GM23248 (cell line): ENCODE results near the gene PTCH1. TPM values are rescaled to one million over a fixed set of nuclear protein-coding genes. Genes with fewer than 3 reads are reported as not detected.

Experiments
- DNase-seq: peaks from one replicate; pipeline ENCODE4 v3.0.0-alpha.2; 2015
- H2AFZ ChIP-seq: fragments of 200-600 bp; sonication (generic); 2 replicates; pipeline ENCODE4 v1.6.1; 2016; ENCODE audit warnings: antibody characterized with exemption
- H3F3A ChIP-seq: fragments of 200-600 bp; sonication (generic); 2 replicates; pipeline ENCODE4 v1.6.1; 2016; ENCODE audit warnings: mild to moderate bottlenecking, antibody characterized with exemption, mixed run types; ENCODE audit not compliant: insufficient read depth
- H3K27ac ChIP-seq: fragments of 200-600 bp; sonication (generic); 2 replicates; pipeline ENCODE4 v1.5.1; 2016; ENCODE audit warnings: mild to moderate bottlenecking
- H3K27me3 ChIP-seq: fragments of 200-600 bp; sonication (generic); replicated peaks from 2 replicates; pipeline ENCODE4 v1.6.1; 2016; ENCODE audit warnings: mild to moderate bottlenecking; ENCODE audit not compliant: insufficient read depth
- H3K36me3 ChIP-seq: fragments of 200-600 bp; sonication (generic); 2 replicates; pipeline ENCODE4 v1.6.1; 2016; ENCODE audit warnings: low read depth, mild to moderate bottlenecking
- H3K4me1 ChIP-seq: fragments of 200-600 bp; sonication (generic); 2 replicates; pipeline ENCODE4 v1.6.1; 2016; ENCODE audit warnings: mild to moderate bottlenecking; ENCODE audit not compliant: insufficient read depth
- H3K4me2 ChIP-seq: fragments of 200-600 bp; sonication (generic); one replicate; pipeline ENCODE4 v1.6.1; 2016; ENCODE audit warnings: mild to moderate bottlenecking; ENCODE audit not compliant: unreplicated experiment
- H3K4me3 ChIP-seq: fragments of 200-600 bp; sonication (generic); 2 replicates; pipeline ENCODE4 v1.5.1; 2016; ENCODE audit warnings: mild to moderate bottlenecking
- H3K79me2 ChIP-seq: fragments of 200-600 bp; sonication (generic); 2 replicates; pipeline ENCODE4 v1.6.1; 2016; ENCODE audit warnings: mild to moderate bottlenecking; ENCODE audit not compliant: insufficient read depth
- H3K9ac ChIP-seq: fragments of 200-600 bp; sonication (generic); 2 replicates; pipeline ENCODE4 v1.6.1; 2016; ENCODE audit warnings: mild to moderate bottlenecking
- H3K9me2 ChIP-seq: fragments of 200-600 bp; sonication (generic); 2 replicates; pipeline ENCODE4 v1.6.1; 2016; ENCODE audit warnings: mixed run types, mild to moderate bottlenecking, moderate library complexity; ENCODE audit not compliant: insufficient read depth
- H3K9me3 ChIP-seq: fragments of 200-600 bp; sonication (generic); one replicate; pipeline ENCODE4 v1.6.1; 2017; ENCODE audit warnings: low read depth
- H4K20me1 ChIP-seq: fragments of 200-600 bp; sonication (generic); 2 replicates; pipeline ENCODE4 v1.6.0; 2016; ENCODE audit not compliant: insufficient read depth
- EZH2 ChIP-seq: fragments of 200-600 bp; sonication (generic); IDR thresholded peaks from 2 replicates; pipeline ENCODE4 v1.6.1; 2018; ENCODE audit warnings: antibody characterized with exemption, mild to moderate bottlenecking; ENCODE audit not compliant: insufficient read depth, poor library complexity, severe bottlenecking
- EZH2phosphoT487 ChIP-seq: fragments of 200-600 bp; sonication (generic); IDR thresholded peaks from 2 replicates; pipeline ENCODE4 v1.6.1; 2018; ENCODE audit warnings: antibody characterized with exemption, moderate library complexity, mild to moderate bottlenecking, low read depth; ENCODE audit not compliant: insufficient read depth
- WGBS, 2 experiments: methylation state at CpG; one replicate each; pipeline ENCODE4 v1.1.6; 2015 to 2017; ENCODE audit warnings: low lambda C conversion rate in 2 of 2, low coverage in 1 of 2; ENCODE audit errors: missing lambda C conversion rate in 2 of 2; 5-methylcytosine and 5-hydroxymethylcytosine counted together
- in situ Hi-C: fragments of 300-500 bp; cut with MboI; formaldehyde crosslinking; loops from 2 replicates; pipeline ENCODE4 v1.15.0; 2020
- polyA plus RNA-seq: library from polyadenylated mRNA; unstranded; fragments of >200 nt; fragmentation: Nextera tagmentation; extraction: Ambion mirVana; gene quantifications from 2 replicates; pipeline ENCODE4 v1.2.1, GENCODE V29; 2016
- total RNA-seq: library from RNA; depleted of rRNA; stranded (reverse); fragments of >200 nt; shearing (Covaris generic); gene quantifications from 2 replicates; pipeline ENCODE4 v1.2.3, GENCODE V29; 2014

Gene PTCH1
- total and polyA plus RNA-seq, 2 experiments from 2014 or later, result 3.8 to 7.3 TPM

DNA sequence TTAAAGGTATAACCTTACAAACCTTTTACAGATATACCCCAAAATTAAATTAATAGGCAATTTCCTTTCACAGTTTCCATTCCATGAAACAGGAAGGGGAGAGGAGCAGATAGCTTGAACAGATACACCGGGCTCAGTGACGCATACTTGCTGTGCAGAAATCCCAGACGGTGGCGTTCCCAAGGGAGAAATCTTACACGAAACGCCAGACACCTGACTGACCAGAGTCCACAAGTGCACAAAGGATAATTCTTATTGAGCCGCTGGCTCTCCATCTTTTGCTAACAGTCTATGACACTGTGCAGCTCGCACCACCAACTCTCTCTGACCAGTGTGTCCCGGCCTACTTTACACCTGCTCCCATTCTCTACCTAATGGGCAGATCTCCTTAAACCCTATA, 37.4 kb downstream of the PTCH1 start:
- no peak for TF ChIP-seq EZH2
- TF ChIP-seq EZH2phosphoT487, result no peak
- Histone ChIP-seq H3K27me3 (no peaks in the 10 kb centered on the region), H3K79me2 (no peaks in the 10 kb centered on the region), H3K27ac (no peak overlapping the region), H3K36me3 (peaks cover 3% of the 10 kb centered on the region; the same call in 1 of the 2 replicates), H3K9me2 (no peaks in the 10 kb centered on the region), H3K9ac (no peak overlapping the region), H3K4me3 (no peak overlapping the region), H3F3A (no peaks in the 10 kb centered on the region), H3K9me3 (no peaks in the 10 kb centered on the region), H3K4me1 (no peaks in the 10 kb centered on the region), H3K4me2 (no peak overlapping the region), H2AFZ (no peak overlapping the region), H4K20me1 (no peaks in the 10 kb centered on the region)
- in situ Hi-C loops, result no loop called here
- WGBS, 2 experiments, result 94 to 96% methylated on average over 9 of the region's 9 CpGs
- no peak for DNase-seq

- Histone ChIP-seq H3K27ac (no peak overlapping the region), H3K9me3 (no peaks in the 10 kb centered on the region), H3K4me1 (no peaks in the 10 kb centered on the region), H3K79me2 (no peaks in the 10 kb centered on the region), H3K4me2 (no peak overlapping the region), H2AFZ (no peak overlapping the region), H3K27me3 (no peaks in the 10 kb centered on the region), H3F3A (no peaks in the 10 kb centered on the region), H3K4me3 (no peak overlapping the region), H3K9ac (no peak overlapping the region), H4K20me1 (no peaks in the 10 kb centered on the region), H3K36me3 (peaks cover 3% of the 10 kb centered on the region; the same call in 1 of the 2 replicates), H3K9me2 (no peaks in the 10 kb centered on the region)
- 88 to 98% methylated on average over 5 of the region's 5 CpGs for WGBS, 2 experiments
- in situ Hi-C loops, result no loop called here
- no peak for DNase-seq
- no peak for TF ChIP-seq EZH2
- TF ChIP-seq EZH2phosphoT487, result no peak
These were observed 38.4 kb downstream of the PTCH1 start for GRCh38 chr9:95478335-95478734.

- H4K20me1 ChIP-seq, result no peaks in the 10 kb centered on the region
- no peak for DNase-seq
- H3K27ac ChIP-seq, result no peak overlapping the region
- H3K9me2 ChIP-seq, result no peaks in the 10 kb centered on the region
- no peaks in the 10 kb centered on the region for H3K27me3 ChIP-seq
- in situ Hi-C loops, result no loop called here
- H3K4me2 ChIP-seq, result no peak overlapping the region
- no peak overlapping the region for H3K9ac ChIP-seq
- peaks cover 3% of the 10 kb centered on the region; the same call in 1 of the 2 replicates for H3K36me3 ChIP-seq
- WGBS, 2 experiments, result 97 to 98% methylated on average over 15 of the region's 15 CpGs
- H2AFZ ChIP-seq, result no peak overlapping the region
- no peaks in the 10 kb centered on the region for H3K9me3 ChIP-seq
- TF ChIP-seq EZH2, result no peak
- no peak for TF ChIP-seq EZH2phosphoT487
- no peak overlapping the region for H3K4me3 ChIP-seq
- no peaks in the 10 kb centered on the region for H3F3A ChIP-seq
- H3K4me1 ChIP-seq, result no peaks in the 10 kb centered on the region
- H3K79me2 ChIP-seq, result no peaks in the 10 kb centered on the region
These were observed 38.9 kb downstream of the PTCH1 start for GRCh38 chr9:95477885-95478284.

DNA sequence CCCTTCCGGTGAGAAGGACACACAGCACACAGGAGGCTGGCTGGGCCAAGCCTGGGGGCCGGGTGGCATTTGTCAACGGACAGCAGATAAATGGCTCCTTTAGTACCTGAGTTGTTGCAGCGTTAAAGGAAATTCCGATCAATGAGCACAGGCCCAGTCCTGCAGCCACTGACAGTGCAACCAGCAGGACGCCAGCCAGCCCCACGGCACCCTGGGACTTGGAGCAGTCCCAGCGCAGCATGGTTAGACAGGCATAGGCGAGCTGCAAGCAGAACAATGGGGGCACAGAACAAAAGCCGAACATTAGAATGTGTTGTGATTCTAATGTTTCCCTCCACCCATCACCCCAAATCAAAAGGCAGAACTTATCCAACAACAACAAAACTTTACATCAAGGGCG, 39.3 kb downstream of the PTCH1 start:
- no peaks in the 10 kb centered on the region for H3K27me3 ChIP-seq
- no peaks in the 10 kb centered on the region for H3K79me2 ChIP-seq
- no peak overlapping the region for H3K9ac ChIP-seq
- H4K20me1 ChIP-seq, result no peaks in the 10 kb centered on the region
- TF ChIP-seq EZH2phosphoT487 (no peak), EZH2 (no peak)
- no peaks in the 10 kb centered on the region for H3K9me2 ChIP-seq
- no peak for DNase-seq
- in situ Hi-C loops, result no loop called here
- no peak overlapping the region for H3K4me2 ChIP-seq
- no peaks in the 10 kb centered on the region for H3K4me1 ChIP-seq
- H3K36me3 ChIP-seq, result peaks cover 3% of the 10 kb centered on the region; the same call in 1 of the 2 replicates
- H3K9me3 ChIP-seq, result no peaks in the 10 kb centered on the region
- no peak overlapping the region for H2AFZ ChIP-seq
- H3F3A ChIP-seq, result no peaks in the 10 kb centered on the region
- no peak overlapping the region for H3K27ac ChIP-seq
- no peak overlapping the region for H3K4me3 ChIP-seq
- whole genome bisulfite sequencing, 2 experiments, result 85 to 87% methylated on average over 11 of the region's 11 CpGs

- Histone ChIP-seq H3K27ac (no peak overlapping the region), H3F3A (no peaks in the 10 kb centered on the region), H3K36me3 (peaks cover 8% of the 10 kb centered on the region; the same call in 1 of the 2 replicates), H3K79me2 (no peaks in the 10 kb centered on the region), H3K4me1 (no peaks in the 10 kb centered on the region), H3K9ac (no peak overlapping the region), H2AFZ (no peak overlapping the region), H3K4me2 (no peak overlapping the region), H3K27me3 (no peaks in the 10 kb centered on the region), H3K4me3 (no peak overlapping the region), H4K20me1 (no peaks in the 10 kb centered on the region), H3K9me2 (no peaks in the 10 kb centered on the region; the same call in 1 of the 2 replicates), H3K9me3 (no peaks in the 10 kb centered on the region)
- TF ChIP-seq EZH2phosphoT487, result no peak
- TF ChIP-seq EZH2, result no peak
- in situ Hi-C loops, result no loop called here
- WGBS, 2 experiments, result 97 to 98% methylated on average over 19 of the region's 19 CpGs
- no peak for DNase-seq
These were observed 48.0 kb downstream of the PTCH1 start for GRCh38 chr9:95468791-95469190.
